Hypothalamus (tissue), 51 donors: ENCODE results near the gene TMEM201.
A peak's percentile ranks its signal among the peaks of the same experiment; 100 is the strongest.

ENCODE experiments used
- DNase-seq, 51 donors: peaks; one replicate each; lab custom pipeline; 2025; lab: John Stamatoyannopoulos, UW

Gene TMEM201

DNA sequence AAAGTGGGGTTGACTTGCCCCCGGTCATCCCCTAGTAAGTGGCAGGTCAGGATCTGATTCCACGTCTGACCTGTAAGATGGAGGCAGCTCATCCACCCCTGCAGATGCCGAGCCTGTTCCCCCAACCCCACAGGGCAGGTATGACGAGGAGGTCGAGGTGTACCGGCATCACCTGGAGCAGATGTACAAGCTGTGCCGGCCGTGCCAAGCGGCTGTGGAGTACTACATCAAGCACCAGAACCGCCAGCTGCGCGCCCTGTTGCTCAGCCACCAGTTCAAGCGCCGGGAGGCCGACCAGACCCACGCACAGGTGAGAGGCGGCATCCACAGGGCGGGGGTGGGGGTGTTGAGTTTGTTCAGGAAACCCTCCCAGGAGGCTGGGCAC lies 9.6 kb downstream of the TMEM201 start:
- DNase-seq: no peak

DNA sequence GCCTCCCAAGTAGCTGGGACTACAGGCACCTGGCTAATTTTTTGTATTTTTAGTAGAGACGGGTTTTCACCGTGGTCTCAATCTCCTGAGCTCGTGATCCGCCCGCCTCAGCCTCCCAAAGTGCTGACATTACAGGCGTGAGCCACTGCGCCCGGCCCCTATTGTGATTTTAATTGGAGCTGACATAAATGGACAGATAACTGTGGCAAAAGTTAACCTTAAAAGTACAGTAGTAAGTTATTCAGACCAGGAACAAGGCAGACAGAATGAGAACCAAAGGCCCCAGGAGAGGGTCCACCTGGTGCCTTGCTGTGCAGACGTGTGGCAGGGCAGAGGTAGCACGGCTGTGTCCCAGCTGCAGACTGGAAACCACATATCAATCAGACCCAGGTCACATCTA lies 11.0 kb downstream of the TMEM201 start:
- DNase-seq: no peak

DNA sequence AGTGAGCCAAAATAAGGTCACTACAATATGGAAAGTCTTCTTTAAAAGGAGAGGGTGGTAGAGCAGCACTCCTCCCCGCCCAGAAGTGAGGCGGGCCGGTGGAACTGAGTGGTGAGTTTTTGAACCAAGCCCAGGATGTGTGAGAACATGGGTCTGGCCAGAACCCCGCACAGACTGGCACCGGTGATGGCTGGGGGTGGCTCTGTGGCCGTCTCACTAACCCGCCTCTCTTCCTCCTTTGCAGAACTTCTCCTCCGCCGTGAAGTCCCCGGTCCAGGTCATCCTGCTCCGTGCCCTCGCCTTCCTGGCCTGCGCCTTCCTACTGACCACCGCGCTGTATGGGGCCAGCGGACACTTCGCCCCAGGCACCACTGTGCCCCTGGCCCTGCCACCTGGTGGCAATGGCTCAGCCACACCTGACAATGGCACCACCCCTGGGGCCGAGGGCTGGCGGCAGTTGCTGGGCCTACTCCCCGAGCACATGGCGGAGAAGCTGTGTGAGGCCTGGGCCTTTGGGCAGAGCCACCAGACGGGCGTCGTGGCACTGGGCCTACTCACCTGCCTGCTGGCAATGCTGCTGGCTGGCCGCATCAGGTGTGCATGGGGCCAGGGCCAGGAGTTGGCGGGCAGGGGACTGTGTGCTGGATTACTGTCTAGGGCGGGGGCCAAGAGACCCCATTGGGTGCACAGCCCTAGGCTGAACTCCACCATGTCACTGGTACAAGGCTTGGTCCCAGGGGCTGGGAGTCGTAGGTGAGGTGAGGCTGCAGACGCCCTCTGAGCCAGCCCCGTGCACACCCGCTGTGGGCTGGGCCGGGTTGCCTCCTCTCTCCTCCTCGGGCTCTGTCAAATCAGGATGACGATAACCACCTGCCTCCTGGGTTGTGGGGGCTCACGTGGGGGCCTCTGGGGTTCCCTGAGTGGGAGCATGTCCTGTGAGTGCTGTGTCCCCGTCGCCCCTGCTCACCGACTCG lies 12.4 kb downstream of the TMEM201 start:
- no peak for DNase-seq

DNA sequence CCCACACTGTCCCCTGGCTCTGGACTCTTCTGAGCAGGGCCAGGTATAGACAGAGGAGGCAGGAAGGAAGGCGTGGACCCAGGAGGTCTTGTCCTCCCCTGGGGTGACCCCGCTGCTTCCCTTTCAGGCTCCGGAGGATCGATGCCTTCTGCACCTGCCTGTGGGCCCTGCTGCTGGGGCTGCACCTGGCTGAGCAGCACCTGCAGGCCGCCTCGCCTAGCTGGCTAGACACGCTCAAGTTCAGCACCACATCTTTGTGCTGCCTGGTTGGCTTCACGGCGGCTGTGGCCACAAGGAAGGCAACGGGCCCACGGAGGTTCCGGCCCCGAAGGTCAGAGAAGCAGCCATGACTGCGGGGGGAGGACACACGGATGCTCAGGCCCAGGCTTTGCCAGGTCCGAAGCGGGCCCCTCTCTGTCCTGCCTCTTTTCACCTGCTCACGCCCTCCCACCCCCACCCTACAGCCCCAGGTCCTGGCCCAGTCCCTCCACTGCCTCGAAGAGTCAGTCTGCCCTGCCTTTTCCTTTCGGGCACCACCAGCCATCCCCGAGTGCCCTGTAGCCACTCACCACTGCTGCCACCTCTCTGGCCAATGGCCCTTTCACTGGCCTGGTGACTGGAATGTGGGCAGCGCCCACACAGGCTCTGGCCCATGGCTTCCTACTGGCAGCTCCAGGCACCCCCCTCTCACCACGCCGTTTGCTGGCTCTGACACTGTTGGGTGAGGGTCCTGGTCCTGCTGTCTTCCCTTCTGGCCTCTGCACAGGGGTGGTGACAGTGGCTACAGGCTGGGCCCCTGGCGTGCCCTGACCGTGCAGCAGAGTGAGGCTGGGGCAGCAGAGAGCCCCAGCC lies 13.5 kb downstream of the TMEM201 start:
- DNase-seq: no peak

DNA sequence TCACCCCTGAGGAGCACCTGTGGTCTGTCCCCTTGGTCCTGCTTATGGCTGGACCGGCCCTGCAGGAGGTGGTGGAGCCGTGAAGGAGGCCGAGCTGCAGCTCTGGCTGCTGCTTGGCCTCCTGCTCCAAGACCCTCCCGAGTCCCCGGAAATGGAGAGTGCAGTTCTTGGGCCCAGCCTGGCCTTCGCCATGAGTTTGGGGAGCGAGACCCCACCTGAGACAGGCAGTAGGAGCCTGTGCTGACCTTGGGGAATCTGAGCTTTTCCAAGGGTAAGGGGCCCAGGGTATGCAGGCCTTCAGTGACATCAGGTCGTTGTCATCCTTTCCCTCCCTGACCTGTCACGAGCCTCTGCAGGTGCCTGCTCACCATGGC lies 14.1 kb downstream of the TMEM201 start:
- no peak for DNase-seq

DNA sequence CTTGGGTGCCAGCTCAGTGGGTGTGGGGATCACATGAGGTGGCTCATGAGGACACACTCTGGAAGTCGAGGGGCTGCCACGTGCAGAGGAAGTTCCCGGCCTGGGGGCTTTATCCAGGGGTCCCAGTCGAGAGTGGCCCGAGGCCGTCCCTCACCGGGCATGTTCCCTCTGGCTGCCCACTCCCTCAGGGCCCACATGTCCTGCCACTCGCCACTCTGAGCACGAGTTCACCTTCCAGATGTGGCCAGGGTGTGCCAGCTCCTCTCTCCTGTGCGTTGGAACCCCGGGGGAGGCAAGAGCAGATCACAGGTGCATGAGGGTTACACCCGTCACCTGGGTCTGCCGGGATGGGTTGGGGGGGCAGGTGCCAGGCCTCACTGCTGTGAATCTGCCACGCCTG lies 14.6 kb downstream of the TMEM201 start:
- no peak for DNase-seq

DNA sequence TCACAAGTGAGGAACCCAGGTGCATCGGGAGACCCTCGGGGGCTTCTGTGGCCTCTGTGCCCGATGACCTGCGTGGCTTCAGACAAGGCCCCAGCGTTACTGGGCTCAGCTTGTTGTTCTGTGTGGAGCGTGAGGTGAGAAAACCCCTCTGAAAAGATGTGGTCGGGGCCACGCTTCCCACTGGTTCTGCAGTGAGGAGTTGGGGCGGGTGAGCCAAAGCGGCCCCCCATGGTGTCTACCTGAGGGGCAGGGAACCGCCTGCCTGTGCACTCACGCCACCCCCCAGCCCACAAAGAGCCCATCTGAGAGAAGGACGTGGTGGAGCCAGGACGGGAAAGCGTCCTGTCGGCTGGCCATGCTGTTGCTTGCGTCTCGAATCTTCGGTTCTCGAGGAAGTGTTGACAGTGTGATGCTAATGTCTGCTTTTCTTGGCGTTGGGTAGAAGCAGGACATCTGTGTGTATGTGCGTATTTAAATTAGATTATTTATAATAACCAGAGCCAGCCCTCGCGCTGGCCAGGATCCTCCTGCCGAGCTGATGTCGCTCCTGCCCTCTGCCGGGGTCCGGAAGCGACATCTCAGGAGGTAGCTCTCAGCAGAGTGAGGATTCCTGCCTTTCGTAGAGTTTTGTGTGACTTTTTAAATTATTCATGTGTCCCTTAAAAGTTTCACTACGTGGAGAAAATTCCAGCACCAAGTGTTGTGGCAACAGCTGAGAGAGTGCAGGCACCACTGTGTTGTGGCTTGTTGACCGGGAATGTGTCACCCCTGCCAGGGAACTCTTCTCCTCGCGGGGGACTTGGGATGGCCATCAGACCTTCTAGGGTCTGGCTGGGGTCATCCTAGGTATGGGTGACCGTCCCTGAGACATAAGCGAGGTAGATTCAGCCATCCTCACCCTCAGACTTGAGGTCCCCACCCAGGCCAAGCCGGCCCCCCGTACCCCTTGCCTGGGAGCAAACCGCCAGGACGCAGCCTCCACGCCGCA lies 15.3 kb downstream of the TMEM201 start:
- no peak for DNase-seq

DNA sequence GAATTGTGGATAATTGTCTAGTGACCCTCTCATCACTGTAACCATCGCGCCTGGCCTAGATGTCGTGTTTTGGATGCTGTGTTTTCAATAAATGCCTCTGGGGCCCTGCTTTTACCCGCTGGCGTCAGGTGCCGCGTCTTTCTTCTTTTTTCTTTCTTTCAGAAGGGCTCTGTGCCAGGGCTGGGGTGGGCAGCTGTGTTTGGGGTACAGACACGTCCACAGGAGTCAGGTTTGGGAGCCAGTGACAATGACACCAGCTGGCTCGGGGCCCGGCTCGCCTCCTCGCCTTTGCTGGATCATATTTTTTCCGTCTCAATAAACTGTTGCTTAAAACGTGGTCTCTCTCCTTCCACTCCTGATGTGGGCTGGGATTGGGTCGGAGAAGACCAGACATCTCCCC lies 16.1 kb downstream of the TMEM201 start:
- DNase-seq: no peak

DNA sequence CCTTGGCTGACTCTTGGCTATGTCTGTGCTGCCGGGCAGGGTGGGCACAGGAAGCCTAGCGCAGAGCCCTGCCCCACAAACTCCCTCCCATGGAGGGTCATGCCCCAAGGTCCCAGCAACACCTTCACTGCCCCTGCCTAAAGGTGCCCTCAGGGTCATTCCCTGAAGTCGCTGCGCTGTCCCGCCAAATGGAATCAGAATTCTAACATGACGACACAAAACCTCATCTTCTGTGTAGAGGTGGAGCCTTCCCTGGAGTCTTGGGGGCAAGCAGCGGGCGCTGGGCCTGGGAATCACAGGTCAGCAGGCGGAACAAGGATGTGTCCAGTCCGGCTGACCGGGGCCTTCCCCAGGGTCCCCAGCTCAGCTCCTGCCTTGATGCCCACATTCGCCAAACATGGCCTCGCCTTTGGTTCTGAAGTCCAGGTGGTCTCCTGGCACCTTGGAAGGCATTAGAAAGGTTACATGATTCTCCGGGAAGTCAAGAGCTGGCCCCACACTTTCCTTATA lies 17.3 kb downstream of the TMEM201 start:
- no peak for DNase-seq

DNA sequence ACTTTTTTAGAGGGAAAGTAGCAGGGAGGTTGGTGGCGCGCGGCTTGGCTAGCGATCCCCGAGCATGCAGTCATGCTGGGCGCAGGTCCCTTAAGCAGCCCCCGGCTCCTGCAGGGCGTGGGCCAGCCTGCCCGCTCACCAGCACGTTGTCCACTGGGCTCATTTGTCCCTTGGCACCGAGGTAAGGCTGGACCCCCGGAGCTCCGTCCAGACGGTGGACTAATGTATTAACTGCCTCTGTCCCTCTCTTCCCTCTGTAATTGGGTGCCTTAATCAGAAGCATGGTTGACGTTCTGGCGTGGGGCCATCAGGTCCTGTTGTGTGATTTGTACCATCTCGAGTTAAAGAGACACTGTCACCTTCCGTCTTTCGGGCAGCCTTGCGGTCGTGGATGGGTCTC lies 17.7 kb downstream of the TMEM201 start:
- no peak for DNase-seq

DNA sequence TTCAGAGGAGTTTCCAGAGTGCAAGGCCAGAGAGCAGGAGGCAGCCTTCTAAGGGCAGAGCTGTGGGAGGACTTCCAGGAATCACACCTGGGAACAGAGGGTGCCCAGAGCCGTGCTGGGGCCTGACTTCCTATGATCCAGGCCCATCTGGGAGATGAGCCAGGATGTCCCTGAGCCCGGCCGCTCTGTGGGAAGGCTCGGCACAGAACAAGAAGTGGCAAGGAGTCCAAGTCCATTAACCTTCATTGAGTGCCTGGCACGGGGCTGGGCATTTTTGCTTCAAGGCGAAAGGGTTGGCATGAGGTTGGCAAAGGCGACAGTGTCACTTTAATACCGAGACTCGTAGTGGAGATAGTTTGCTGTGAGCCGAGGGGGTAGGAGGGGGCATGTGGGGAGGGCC lies 18.2 kb downstream of the TMEM201 start:
- peak in 21 of 51 donors; percentile 20 to 62 (median 39) for DNase-seq

DNA sequence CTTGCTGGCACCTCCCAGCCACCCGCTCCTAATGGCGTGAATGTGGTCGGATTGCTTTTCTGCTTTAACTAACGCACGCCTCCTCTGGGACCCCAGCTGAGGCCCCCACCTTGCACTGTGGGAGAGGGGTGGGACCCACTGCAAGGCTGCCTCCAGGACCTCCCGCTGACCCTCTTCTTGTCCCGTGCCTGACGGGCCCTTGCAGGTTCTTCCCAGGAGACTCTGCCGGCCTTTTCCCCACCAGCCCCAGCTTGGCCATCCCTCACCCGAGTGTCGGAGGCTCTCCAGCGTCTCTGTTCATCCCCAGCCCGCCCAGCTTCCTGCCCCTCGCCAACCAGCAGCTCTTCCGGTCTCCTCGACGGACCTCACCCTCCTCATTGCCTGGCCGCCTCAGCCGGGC lies 18.6 kb downstream of the TMEM201 start:
- DNase-seq: no peak

DNA sequence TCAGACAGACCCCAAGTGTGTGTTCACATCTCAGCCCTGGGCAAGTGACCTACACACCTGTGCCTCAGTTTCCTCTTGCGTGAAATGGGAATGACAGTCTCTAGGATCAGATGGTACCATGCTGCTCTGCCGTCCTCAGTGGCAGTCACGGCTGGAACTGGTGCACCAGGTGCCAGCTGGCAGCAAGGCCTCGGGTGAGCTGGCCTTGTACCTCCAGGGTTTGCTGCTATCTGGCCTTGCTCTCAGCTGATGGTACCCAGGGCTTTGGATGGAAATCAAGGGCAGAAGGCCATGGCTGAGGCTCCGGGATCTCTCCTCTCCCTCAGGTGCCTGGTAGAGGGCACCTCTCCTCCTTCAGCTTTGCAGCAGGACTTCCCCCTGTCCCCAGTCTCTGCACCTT lies 21.3 kb downstream of the TMEM201 start:
- no peak for DNase-seq

DNA sequence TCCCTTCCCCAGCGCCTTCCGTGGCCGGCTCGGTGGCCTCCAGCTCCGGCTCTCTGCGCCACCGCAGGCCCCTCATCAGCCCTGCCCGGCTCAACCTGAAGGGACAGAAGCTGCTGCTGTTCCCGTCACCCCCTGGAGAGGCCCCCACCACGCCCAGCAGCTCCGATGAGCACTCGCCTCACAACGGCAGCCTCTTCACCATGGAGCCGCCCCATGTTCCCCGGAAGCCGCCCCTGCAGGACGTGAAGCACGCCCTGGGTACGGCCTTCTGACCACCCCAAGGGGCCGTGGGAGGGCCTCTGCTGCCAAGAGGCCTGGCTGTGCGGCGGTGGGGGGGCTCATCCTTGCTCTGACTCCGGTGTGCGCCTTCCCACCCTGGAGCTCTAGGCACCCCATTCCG lies 21.8 kb downstream of the TMEM201 start:
- DNase-seq: no peak

DNA sequence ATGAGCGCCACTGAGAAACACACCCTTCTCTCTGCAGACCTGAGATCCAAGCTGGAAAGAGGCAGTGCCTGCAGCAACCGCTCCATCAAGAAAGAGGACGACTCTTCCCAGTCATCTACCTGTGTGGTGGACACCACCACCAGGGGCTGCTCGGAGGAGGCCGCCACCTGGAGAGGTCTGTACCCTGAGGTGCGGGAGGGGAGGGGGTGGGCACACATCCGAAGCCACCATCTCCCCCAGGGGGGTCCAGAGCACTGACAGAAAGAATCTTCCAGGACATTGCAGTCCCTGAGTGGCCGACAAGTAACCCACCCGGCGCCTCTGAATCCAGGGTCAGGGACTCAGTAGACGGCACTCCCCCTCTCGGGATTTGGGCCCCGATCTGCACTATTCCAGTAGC lies 23.0 kb downstream of the TMEM201 start:
- no peak for DNase-seq

DNA sequence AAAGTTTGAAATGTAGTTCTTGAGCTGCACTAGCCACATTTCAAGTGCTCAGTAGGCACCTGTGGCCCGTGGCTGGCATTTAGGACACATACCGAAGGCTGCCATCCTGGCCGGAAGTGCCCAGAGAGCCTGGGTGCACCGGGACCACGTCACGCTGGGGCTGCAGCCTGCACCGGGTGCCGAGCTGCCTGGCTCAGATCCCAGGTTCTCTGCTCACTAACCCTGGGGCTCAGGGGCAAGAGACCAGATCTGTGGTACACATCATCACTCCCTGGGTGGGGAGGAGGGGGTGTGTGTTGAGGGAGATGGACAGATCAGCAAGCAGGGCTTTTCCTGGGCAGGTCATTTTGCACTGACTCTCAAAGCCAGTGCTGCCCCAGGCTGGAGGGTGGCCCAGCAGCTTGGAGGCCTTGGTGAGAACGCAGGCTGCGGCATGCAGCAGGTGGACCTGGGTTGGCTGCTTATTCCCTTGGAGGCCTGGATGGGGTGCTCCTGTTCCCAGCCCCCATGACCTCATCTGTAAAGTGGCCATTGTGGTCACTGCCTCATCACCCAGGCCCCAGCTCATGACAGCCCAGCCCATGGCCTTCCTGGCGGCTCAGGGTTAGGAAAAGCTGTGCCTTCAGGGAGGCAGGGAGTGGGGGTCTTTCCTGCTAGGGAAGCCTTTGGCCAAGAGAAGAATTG lies 23.6 kb downstream of the TMEM201 start:
- no peak for DNase-seq

DNA sequence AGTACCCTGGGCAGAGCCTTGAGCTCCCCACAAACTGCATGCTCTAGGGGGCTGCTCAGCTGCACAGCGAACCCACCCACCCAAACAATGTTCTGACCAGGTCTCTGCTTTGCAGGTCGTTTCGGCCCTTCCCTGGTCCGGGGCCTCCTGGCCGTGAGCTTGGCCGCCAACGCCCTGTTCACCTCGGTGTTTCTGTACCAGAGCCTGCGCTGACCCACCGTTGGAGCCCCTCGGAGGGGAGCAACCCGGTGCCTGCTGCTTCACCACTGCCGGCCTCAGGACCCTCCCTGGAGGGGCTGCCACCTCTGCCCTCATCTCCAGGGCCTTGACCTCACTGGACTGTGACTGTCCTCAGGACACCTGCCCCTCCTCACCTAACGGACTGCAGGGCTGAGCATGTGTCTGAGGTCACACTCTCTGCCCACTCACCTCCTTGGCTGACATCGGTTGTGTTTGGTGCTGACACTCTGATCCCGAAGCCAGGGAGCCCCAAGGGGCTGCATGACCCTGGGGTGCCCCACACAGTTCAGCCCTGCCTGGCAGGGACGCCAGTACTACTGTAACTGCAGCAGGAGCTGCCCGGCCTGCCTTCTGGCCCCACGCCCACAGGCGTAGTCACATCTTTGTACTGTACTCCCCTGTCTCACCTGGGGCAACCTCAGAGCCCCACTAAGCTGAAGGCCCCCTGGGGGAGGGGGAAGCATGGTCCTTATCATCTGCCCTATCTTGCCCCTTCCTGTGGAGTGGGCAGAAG lies 24.3 kb downstream of the TMEM201 start:
- no peak for DNase-seq

DNA sequence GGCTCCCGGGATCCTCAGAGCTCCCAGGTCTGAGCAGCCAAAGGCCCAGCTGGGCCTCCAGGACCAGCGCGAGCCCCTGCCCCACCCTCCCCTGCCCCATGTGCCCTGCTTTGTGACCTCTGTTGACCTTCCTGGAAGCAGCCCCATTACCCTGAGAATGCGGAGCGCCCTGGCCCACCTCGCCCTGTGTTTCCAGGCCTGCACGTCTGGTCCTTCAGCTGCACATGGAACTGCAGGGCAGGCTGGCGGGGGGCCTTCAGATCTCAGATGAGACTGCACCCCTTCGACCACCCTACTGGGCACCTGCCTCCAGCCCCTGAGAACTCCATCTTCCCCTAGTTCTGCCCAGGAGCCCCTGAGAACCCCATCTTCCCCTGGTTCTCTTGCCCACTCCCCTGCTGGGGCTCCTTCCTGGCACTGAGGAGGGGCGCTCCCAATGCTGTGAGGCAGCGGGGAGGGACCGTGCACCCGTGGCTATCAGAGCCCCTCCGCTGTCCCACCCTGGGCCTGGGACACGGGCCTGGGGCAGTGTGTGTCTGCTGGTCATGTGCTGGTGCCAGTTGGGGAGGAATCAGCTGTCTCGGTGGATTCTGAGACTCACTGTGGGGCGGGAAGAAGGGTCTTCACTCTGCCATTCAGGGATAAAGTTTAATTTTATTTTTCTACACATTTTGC lies 25.1 kb downstream of the TMEM201 start:
- DNase-seq: no peak
